Neural cell (in vitro differentiated cells): ENCODE data around the gene TSPAN15. TPM values are rescaled to one million over a fixed set of nuclear protein-coding genes. Genes with fewer than 3 reads are reported as not detected.

Experiments used
- H2AFZ ChIP-seq: fragments of 200-600, 300-800 bp; sonication (generic), shearing (Covaris generic); 2 replicates; pipeline ENCODE4 v1.6.0; 2014; ENCODE audit warnings: low read depth, mild to moderate bottlenecking, antibody characterized with exemption, low read length, moderate library complexity
- H3F3A ChIP-seq: fragments of 200-600 bp; shearing (Covaris generic); 2 replicates; pipeline ENCODE4 v1.6.1; 2016; ENCODE audit warnings: mild to moderate bottlenecking, moderate library complexity, mixed read lengths, antibody characterized with exemption, low read length; ENCODE audit not compliant: insufficient read depth, poor library complexity, severe bottlenecking
- H3K27ac ChIP-seq: fragments of 200-600, 300-800 bp; sonication (generic), shearing (Covaris generic); 2 replicates; pipeline ENCODE4 v1.5.1; 2014; ENCODE audit warnings: mild to moderate bottlenecking, low read length, moderate library complexity
- H3K27me3 ChIP-seq: fragments of 300-800, 200-600 bp; sonication (generic), shearing (Covaris generic); 2 replicates; pipeline ENCODE4 v1.6.0; 2014; ENCODE audit warnings: mild to moderate bottlenecking, low read depth, low read length, moderate library complexity; ENCODE audit not compliant: insufficient read depth
- H3K36me3 ChIP-seq: fragments of 300-800, 200-600 bp; sonication (generic), shearing (Covaris generic); 2 replicates; pipeline ENCODE4 v1.5.1; 2014; ENCODE audit warnings: mild to moderate bottlenecking, antibody characterized with exemption, low read length, moderate library complexity; ENCODE audit not compliant: insufficient read depth
- H3K4me2 ChIP-seq: fragments of 300-800, 200-600 bp; sonication (generic), shearing (Covaris generic); 2 replicates; pipeline ENCODE4 v1.6.0; 2014; ENCODE audit warnings: mild to moderate bottlenecking, low read length
- H3K4me3 ChIP-seq: fragments of 300-800, 200-600 bp; sonication (generic), shearing (Covaris generic); 2 replicates; pipeline ENCODE4 v1.5.1; 2014; ENCODE audit warnings: mild to moderate bottlenecking, low read length, moderate library complexity
- H3K79me2 ChIP-seq: fragments of 200-600 bp; shearing (Covaris generic); replicated peaks from 2 replicates; pipeline ENCODE4 v1.6.0; 2014; ENCODE audit warnings: mild to moderate bottlenecking, low read length, moderate library complexity; ENCODE audit not compliant: insufficient read depth
- H3K9ac ChIP-seq: fragments of 300-800, 200-600 bp; sonication (generic), shearing (Covaris generic); 2 replicates; pipeline ENCODE4 v1.6.1; 2016; ENCODE audit warnings: mild to moderate bottlenecking, low read length, mixed read lengths
- H3K9me2 ChIP-seq: fragments of 200-600 bp; shearing (Covaris generic); 2 replicates; pipeline ENCODE4 v1.6.1; 2016; ENCODE audit warnings: mild to moderate bottlenecking, low read length, mixed read lengths; ENCODE audit not compliant: insufficient read depth
- H3K9me3 ChIP-seq: fragments of 200-600, 300-800 bp; sonication (generic), shearing (Covaris generic); 2 replicates; pipeline ENCODE4 v1.6.1; 2016; ENCODE audit warnings: mild to moderate bottlenecking, mixed run types, low read length, moderate library complexity, mixed read lengths
- H4K20me1 ChIP-seq: fragments of 200-600 bp; shearing (Covaris generic); 2 replicates; pipeline ENCODE4 v1.6.1; 2016; ENCODE audit warnings: mild to moderate bottlenecking, mixed run types; ENCODE audit not compliant: insufficient read depth
- CTCF ChIP-seq: fragments of 450-650 bp; IDR thresholded peaks from 2 replicates; pipeline ENCODE4 v1.5.1; 2014; ENCODE audit warnings: antibody characterized with exemption, mild to moderate bottlenecking, moderate library complexity; ENCODE audit not compliant: poor library complexity, severe bottlenecking
- EP300 ChIP-seq: fragments of 450-650 bp; conservative IDR thresholded peaks from 2 replicates; pipeline ENCODE4 v1.6.1; 2014; ENCODE audit warnings: antibody characterized with exemption, mild to moderate bottlenecking, moderate library complexity; ENCODE audit not compliant: poor library complexity, severe bottlenecking
- EZH2 ChIP-seq: fragments of 200-600, 300-800 bp; shearing (Covaris generic), sonication (generic); IDR thresholded peaks from 2 replicates; pipeline ENCODE4 v1.6.1; 2014; ENCODE audit warnings: antibody characterized with exemption, low read length, borderline replicate concordance, mild to moderate bottlenecking; ENCODE audit not compliant: insufficient read depth, poor library complexity, severe bottlenecking
- MXI1 ChIP-seq: fragments of 450-650 bp; conservative IDR thresholded peaks from 2 replicates; pipeline ENCODE4 v1.6.1; 2014; ENCODE audit warnings: antibody characterized with exemption, mild to moderate bottlenecking; ENCODE audit not compliant: poor library complexity, severe bottlenecking
- POLR2AphosphoS5 ChIP-seq: IDR thresholded peaks from 2 replicates; pipeline ENCODE4 v1.6.1; 2012
- RAD21 ChIP-seq: fragments of 450-650 bp; conservative IDR thresholded peaks from 2 replicates; pipeline ENCODE4 v1.6.1; 2014; ENCODE audit warnings: antibody characterized with exemption, mild to moderate bottlenecking, moderate library complexity
- REST ChIP-seq: IDR thresholded peaks from 2 replicates; pipeline ENCODE4 v1.6.1; 2012; ENCODE audit warnings: borderline replicate concordance
- SMC3 ChIP-seq: fragments of 450-650 bp; conservative IDR thresholded peaks from 2 replicates; pipeline ENCODE4 v1.6.1; 2014; ENCODE audit warnings: antibody characterized with exemption, mild to moderate bottlenecking, moderate library complexity; ENCODE audit not compliant: poor library complexity
- TAF1 ChIP-seq: IDR thresholded peaks from 2 replicates; pipeline ENCODE4 v1.6.1; 2012; ENCODE audit warnings: low read depth
- polyA plus RNA-seq: library from polyadenylated mRNA; depleted of rRNA; stranded (reverse); fragments of >200 nt; gene quantifications from 2 replicates; pipeline ENCODE4 v1.2.3, GENCODE V29; 2014

The TSPAN15 gene
- polyA plus RNA-seq, 1 donor from 2014 or later: 1.2 TPM

GRCh38 chr10:69461243-69462025 lies 10.2 kb downstream of the TSPAN15 start:
- TF ChIP-seq MXI1 (no peak), RAD21 (no peak), SMC3 (no peak), POLR2AphosphoS5 (no peak), CTCF (no peak), TAF1 (no peak), EZH2 (no peak), REST (no peak), EP300 (no peak)
- Histone ChIP-seq H3K9me2 (no peaks in the 10 kb centered on the region), H3K4me3 (no peak overlapping the region), H2AFZ (no peak overlapping the region), H3K79me2 (no peaks in the 10 kb centered on the region), H3K9me3 (no peaks in the 10 kb centered on the region), H3K9ac (no peak overlapping the region), H3K36me3 (no peaks in the 10 kb centered on the region), H4K20me1 (no peaks in the 10 kb centered on the region), H3K27me3 (no peaks in the 10 kb centered on the region), H3K4me2 (no peak overlapping the region), H3K27ac (no peak overlapping the region), H3F3A (no peaks in the 10 kb centered on the region)

- no peaks in the 10 kb centered on the region for H3K36me3 ChIP-seq
These were observed 12.6 kb downstream of the TSPAN15 start for GRCh38 chr10:69463886-69464285.

More at GRCh38 chr10:69463886-69464285, 12.6 kb downstream of the TSPAN15 start:
- no peak overlapping the region for H3K27ac ChIP-seq
- H3K9me3 ChIP-seq: no peaks in the 10 kb centered on the region
- H3K79me2 ChIP-seq: no peaks in the 10 kb centered on the region
- no peaks in the 10 kb centered on the region for H3K9me2 ChIP-seq
- H3K9ac ChIP-seq: no peak overlapping the region
- H4K20me1 ChIP-seq: no peaks in the 10 kb centered on the region
- H3F3A ChIP-seq: no peaks in the 10 kb centered on the region
- H3K4me3 ChIP-seq: no peak overlapping the region
- no peak overlapping the region for H3K4me2 ChIP-seq
- TF ChIP-seq EP300 (no peak), REST (no peak), POLR2AphosphoS5 (no peak), CTCF (no peak), SMC3 (no peak), EZH2 (no peak), RAD21 (no peak), MXI1 (no peak), TAF1 (no peak)
- H3K27me3 ChIP-seq: no peaks in the 10 kb centered on the region
- no peak overlapping the region for H2AFZ ChIP-seq
